PFSK-1 (cell line): Measurements from ENCODE around the gene TTL.

Experiments
- POLR2AphosphoS5 ChIP-seq: IDR thresholded peaks from 2 replicates; pipeline ENCODE4 v1.6.1; 2012; ENCODE audit warnings: low read depth, mild to moderate bottlenecking, control low read depth, low read length, moderate library complexity
- REST ChIP-seq, 2 experiments: IDR thresholded peaks; 2 replicates each; pipeline versions ENCODE4 v1.6.1 to v1.8.0; 2011 to 2012; ENCODE audit warnings: low read depth in 2 of 2, low read length in 2 of 2, control low read depth in 1 of 2, inconsistent platforms in 1 of 2, mild to moderate bottlenecking in 1 of 2, moderate library complexity in 1 of 2; ENCODE audit not compliant: insufficient read depth in 1 of 2
- TAF1 ChIP-seq: IDR thresholded peaks from 2 replicates; pipeline ENCODE4 v1.6.1; 2012; ENCODE audit warnings: low read length, control low read depth, borderline replicate concordance; ENCODE audit not compliant: insufficient read depth

DNA sequence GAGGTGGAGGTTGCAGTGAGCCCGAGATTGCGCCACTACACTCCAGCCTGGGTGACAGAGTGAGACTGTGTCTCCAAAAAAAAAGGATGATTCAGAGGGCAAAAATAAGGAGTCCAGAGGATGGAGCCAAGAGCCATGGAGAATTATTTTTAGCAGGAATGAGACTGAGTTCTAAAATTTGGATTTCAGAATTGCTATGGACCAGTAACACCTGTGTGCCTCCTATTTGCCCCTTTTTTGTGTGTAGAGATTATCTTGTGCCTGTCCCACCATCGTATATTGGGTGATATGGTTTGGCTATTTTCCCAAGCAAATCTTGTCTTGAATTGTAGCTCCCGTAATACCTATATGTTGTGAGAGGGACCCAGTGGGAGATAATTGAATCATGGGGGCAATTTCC, 32.1 kb upstream of the TTL start:
- TF ChIP-seq TAF1 (no peak), POLR2AphosphoS5 (no peak), REST (IDR thresholded peaks at IDR 0.05; ENCODE audit: insufficient read depth in 1 of 2, low read depth in 2 of 2, low read length in 2 of 2) (no peak)
